HEK293 (cell line): ENCODE results near the gene VPS35L.

ENCODE experiments used
- CTCF ChIA-PET: fragments of 350-600 bp; formaldehyde crosslinking; extraction: SDS; loops from one replicate; lab custom pipeline; 2021; ENCODE audit warnings: antibody characterized with exemption; lab: Yijun Ruan, JAX
- POLR2A ChIA-PET: fragments of 300-600 bp; formaldehyde crosslinking; extraction: SDS; loops from one replicate; lab custom pipeline; 2020; ENCODE audit warnings: antibody characterized with exemption, inconsistent platforms; lab: Yijun Ruan, JAX
- H3K27ac ChIP-seq: fragments of 200-500 bp; sonication (Bioruptor generic); 2 replicates; pipeline ENCODE4 v1.5.1; 2014; ENCODE audit warnings: low read depth, low read length, control low read depth, inconsistent platforms; ENCODE audit errors: extremely low read depth
- H3K36me3 ChIP-seq, 2 experiments: fragments of 200-500 bp in 1 of 2; sonication (Bioruptor generic) in 1 of 2; 1 replicate in 1 of 2; 2 replicates in 1 of 2; pipeline ENCODE4 v1.5.1; 2014 to 2017; ENCODE audit warnings: inconsistent platforms in 2 of 2, low read length in 2 of 2; ENCODE audit not compliant: control insufficient read depth in 2 of 2, insufficient read depth in 1 of 2
- H3K4me1 ChIP-seq: fragments of 200-500 bp; sonication (Bioruptor generic); 2 replicates; pipeline ENCODE4 v1.5.1; 2014; ENCODE audit warnings: mild to moderate bottlenecking, low read length, inconsistent platforms; ENCODE audit not compliant: control insufficient read depth, insufficient read depth
- H3K4me3 ChIP-seq: 2 replicates; pipeline ENCODE4 v1.5.1; 2011; ENCODE audit warnings: low read depth, mild to moderate bottlenecking, control low read depth, low read length, moderate library complexity
- H3K9me3 ChIP-seq: fragments of 200-500 bp; sonication (Bioruptor generic); 2 replicates; pipeline ENCODE4 v1.5.1; 2014; ENCODE audit warnings: low read depth, low read length, inconsistent platforms; ENCODE audit not compliant: control insufficient read depth, insufficient read depth
- EGR2 ChIP-seq: fragments of 450-650 bp; formaldehyde crosslinking; IDR thresholded peaks from 2 replicates; pipeline ENCODE4 v1.5.1; 2016; ENCODE audit warnings: low read depth, missing biosample characterization, missing genetic modification characterization
- GFI1B ChIP-seq: fragments of 450-650 bp; formaldehyde crosslinking; IDR thresholded peaks from 2 replicates; pipeline ENCODE4 v1.5.1; 2016; ENCODE audit warnings: missing biosample characterization, missing genetic modification characterization
- GLI2 ChIP-seq: fragments of 450-650 bp; formaldehyde crosslinking; IDR thresholded peaks from 2 replicates; pipeline ENCODE4; 2017; ENCODE audit warnings: missing biosample characterization, missing genetic modification characterization, low read depth, borderline replicate concordance
- KLF17 ChIP-seq: fragments of 450-650 bp; formaldehyde crosslinking; IDR thresholded peaks from 2 replicates; pipeline ENCODE4 v1.5.1; 2016; ENCODE audit warnings: missing biosample characterization, missing genetic modification characterization
- REST ChIP-seq: fragments of 450-650 bp; formaldehyde crosslinking; IDR thresholded peaks from 2 replicates; pipeline ENCODE4 v1.5.1; 2016; ENCODE audit warnings: missing biosample characterization, missing genetic modification characterization
- ZBTB17 ChIP-seq: fragments of 450-650 bp; formaldehyde crosslinking; IDR thresholded peaks from 2 replicates; pipeline ENCODE4 v1.5.1; 2016; ENCODE audit warnings: missing biosample characterization, missing genetic modification characterization
- ZBTB44 ChIP-seq: fragments of 450-650 bp; IDR thresholded peaks from 2 replicates; pipeline ENCODE4 v1.5.1; 2018; ENCODE audit warnings: missing biosample characterization, mild to moderate bottlenecking, missing genetic modification characterization
- ZBTB8A ChIP-seq: fragments of 450-650 bp; formaldehyde crosslinking; IDR thresholded peaks from 2 replicates; pipeline ENCODE4 v1.5.1; 2016; ENCODE audit warnings: missing biosample characterization, missing genetic modification characterization
- ZFP69B ChIP-seq: fragments of 450-650 bp; formaldehyde crosslinking; IDR thresholded peaks from 2 replicates; pipeline ENCODE4 v1.5.1; 2016; ENCODE audit warnings: missing biosample characterization, missing genetic modification characterization
- ZNF239 ChIP-seq: fragments of 450-650 bp; formaldehyde crosslinking; IDR thresholded peaks from 2 replicates; pipeline ENCODE4 v1.5.1; 2016; ENCODE audit warnings: missing biosample characterization, missing genetic modification characterization
- ZNF423 ChIP-seq: fragments of 450-650 bp; formaldehyde crosslinking; IDR thresholded peaks from 2 replicates; pipeline ENCODE4 v1.5.1; 2016; ENCODE audit warnings: missing biosample characterization, missing genetic modification characterization
- ZNF639 ChIP-seq: fragments of 450-650 bp; formaldehyde crosslinking; IDR thresholded peaks from 2 replicates; pipeline ENCODE4 v1.5.1; 2016; ENCODE audit warnings: missing biosample characterization, missing genetic modification characterization
- ZNF654 ChIP-seq: fragments of 450-650 bp; formaldehyde crosslinking; IDR thresholded peaks from 2 replicates; pipeline ENCODE4 v1.5.1; 2016; ENCODE audit warnings: low read depth, missing biosample characterization, missing genetic modification characterization
- ZNF707 ChIP-seq: fragments of 450-650 bp; formaldehyde crosslinking; IDR thresholded peaks from 2 replicates; pipeline ENCODE4 v1.5.1; 2016; ENCODE audit warnings: missing biosample characterization, missing genetic modification characterization
- TF ChIP-seq, protein P1 (sequence below): fragments of 450-650 bp; formaldehyde crosslinking; IDR thresholded peaks from 2 replicates; pipeline ENCODE4 v1.5.1; 2017; ENCODE audit warnings: missing biosample characterization, mild to moderate bottlenecking, missing genetic modification characterization, moderate library complexity
- TF ChIP-seq, protein P2 (sequence below): fragments of 450-650 bp; formaldehyde crosslinking; IDR thresholded peaks from 2 replicates; pipeline ENCODE4 v1.5.1; 2017; ENCODE audit warnings: missing biosample characterization, missing genetic modification characterization

VPS35L gene

GRCh38 chr16:19706846-19707245 lies 151.3 kb downstream of the VPS35L start:
- Histone ChIP-seq H3K9me3 (no peaks in the 10 kb centered on the region), H3K27ac (no peak overlapping the region)
- no peak for TF ChIP-seq REST (tag by site-specific recombination)
- TF ChIP-seq ZBTB44 (tag by site-specific recombination) = no peak
- no peak for TF ChIP-seq GFI1B (tag by site-specific recombination)
- TF ChIP-seq, protein P1, sequence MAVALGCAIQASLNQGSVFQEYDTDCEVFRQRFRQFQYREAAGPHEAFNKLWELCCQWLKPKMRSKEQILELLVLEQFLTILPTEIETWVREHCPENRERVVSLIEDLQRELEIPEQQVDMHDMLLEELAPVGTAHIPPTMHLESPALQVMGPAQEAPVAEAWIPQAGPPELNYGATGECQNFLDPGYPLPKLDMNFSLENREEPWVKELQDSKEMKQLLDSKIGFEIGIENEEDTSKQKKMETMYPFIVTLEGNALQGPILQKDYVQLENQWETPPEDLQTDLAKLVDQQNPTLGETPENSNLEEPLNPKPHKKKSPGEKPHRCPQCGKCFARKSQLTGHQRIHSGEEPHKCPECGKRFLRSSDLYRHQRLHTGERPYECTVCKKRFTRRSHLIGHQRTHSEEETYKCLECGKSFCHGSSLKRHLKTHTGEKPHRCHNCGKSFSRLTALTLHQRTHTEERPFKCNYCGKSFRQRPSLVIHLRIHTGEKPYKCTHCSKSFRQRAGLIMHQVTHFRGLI (tag by site-specific recombination) = no peak
- TF ChIP-seq, protein P2, sequence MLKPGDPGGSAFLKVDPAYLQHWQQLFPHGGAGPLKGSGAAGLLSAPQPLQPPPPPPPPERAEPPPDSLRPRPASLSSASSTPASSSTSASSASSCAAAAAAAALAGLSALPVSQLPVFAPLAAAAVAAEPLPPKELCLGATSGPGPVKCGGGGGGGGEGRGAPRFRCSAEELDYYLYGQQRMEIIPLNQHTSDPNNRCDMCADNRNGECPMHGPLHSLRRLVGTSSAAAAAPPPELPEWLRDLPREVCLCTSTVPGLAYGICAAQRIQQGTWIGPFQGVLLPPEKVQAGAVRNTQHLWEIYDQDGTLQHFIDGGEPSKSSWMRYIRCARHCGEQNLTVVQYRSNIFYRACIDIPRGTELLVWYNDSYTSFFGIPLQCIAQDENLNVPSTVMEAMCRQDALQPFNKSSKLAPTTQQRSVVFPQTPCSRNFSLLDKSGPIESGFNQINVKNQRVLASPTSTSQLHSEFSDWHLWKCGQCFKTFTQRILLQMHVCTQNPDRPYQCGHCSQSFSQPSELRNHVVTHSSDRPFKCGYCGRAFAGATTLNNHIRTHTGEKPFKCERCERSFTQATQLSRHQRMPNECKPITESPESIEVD = no peak
- TF ChIP-seq ZNF654 (tag by site-specific recombination) = no peak
- TF ChIP-seq ZNF239 (tag by site-specific recombination) = no peak
- TF ChIP-seq ZNF639 (tag by site-specific recombination) = no peak
- no peak for TF ChIP-seq ZBTB8A (tag by site-specific recombination)
- TF ChIP-seq, all 188 proteins: peak for 0
- ChIA-PET CTCF (no interaction called here), POLR2A (no interaction called here)
- Histone ChIP-seq H3K4me1 (no peaks in the 10 kb centered on the region), H3K4me3 (no peak overlapping the region), H3K36me3 (peaks cover 7 to 93% of the 10 kb centered on the region in 2 experiments)

DNA sequence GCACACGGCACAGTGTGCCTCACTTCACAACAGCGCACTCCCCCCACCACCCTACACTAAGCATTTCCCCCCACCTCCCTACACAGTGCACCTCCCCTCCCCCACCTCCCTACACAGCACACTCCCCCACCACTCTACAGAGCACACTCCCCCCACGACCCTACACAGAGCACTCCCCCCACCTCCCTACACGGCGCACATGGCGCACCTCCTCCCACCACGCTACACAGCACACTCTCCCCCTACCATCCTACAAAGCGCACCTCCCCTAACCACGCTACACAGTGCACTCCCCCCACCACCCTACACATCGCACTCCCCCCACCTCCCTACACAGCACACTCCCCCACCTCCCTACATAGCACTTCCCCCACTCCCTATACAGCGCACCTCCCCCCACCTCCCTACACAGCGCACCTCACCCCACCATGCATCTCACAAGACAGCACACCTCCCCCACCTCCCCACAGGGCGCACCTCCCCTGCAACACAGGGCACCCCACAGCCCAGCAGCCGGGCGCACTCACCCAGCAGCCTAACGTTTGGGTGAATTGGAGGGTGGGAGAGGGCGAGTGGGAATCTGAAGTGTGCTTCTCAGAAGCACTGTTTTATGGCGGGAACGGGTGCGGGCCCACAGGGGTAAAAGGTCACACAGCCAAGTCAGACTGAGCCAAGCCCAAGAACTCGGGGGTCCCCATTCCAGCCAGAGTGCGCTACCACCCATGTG lies 152.2 kb downstream of the VPS35L start:
- Histone ChIP-seq H3K4me1 (no peaks in the 10 kb centered on the region), H3K4me3 (no peak overlapping the region), H3K9me3 (no peaks in the 10 kb centered on the region), H3K27ac (no peak overlapping the region), H3K36me3 (peaks cover under 1 to 96% of the 10 kb centered on the region in 2 experiments)
- POLR2A ChIA-PET = no interaction called here
- CTCF ChIA-PET = no interaction called here
- TF ChIP-seq ZBTB17 (tag by site-specific recombination) (no peak), ZFP69B (tag by site-specific recombination) (peak; percentile 39; the same call in 1 of the 2 replicates), ZNF707 (no peak), KLF17 (tag by site-specific recombination) (no peak), ZNF423 (no peak), EGR2 (tag by site-specific recombination) (peak; percentile 48), GLI2 (no peak)
